ENCODE results near the gene TRAPPC1.
"Not testable (repeated sequence)": the region's sequence is repeated elsewhere in the genome, so short reads cannot be mapped to it uniquely, and the experiment has no call there.

TRAPPC1 gene

DNA sequence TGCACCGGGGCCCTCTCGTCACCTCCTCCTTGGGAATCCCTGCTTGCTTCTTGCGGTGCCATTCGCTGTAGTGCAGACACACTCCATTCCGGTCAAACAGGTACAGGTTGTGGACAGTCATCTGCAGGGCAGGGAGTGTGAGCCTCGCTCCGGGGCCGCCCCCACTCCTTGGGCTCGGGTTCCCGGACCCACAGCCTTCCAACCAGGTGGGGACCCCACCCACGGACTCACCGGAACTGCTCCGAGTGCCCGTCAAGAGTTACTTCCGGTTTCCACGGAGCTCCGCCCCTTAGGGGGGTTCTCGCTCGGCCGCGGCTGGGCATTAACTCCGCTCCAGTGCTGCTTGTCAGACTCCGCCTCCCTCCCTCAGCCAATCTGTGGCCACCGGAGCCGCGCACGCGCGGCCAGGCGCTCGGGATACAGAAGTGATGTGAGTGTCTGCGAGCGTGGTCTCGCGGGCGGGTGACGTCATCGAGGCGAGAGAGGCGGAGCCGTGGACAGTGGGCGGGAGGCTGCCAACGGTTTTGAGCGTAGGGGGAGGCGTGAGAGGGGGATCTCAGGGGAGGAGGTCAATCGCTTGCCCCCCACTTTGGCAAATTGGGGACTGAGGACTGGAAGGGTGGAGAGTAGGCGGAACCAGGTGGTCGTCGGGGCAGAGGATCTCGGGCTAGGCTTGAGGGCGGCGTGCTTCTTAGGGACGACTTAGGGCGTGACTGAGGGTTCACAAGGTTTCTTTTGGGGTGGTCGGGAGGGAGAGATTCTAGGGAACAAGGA is at the start of gene TRAPPC1, which contains the start of gene CNTROB:
TSS of gene TRAPPC1 (minus strand) at position 238 of the 774 bp plus-strand sequence. CDS start at position 121, 117 bp downstream.
TSS of gene CNTROB (plus strand) at position 498 of the 774 bp plus-strand sequence. CDS start 874 bp downstream, outside the sequence.
- DNase-seq: peak; percentile 95

- no peak for DNase-seq
Observed at GRCh38 chr17:7977805-7978204, 46.1 kb upstream of the TRAPPC1 start.

- DNase-seq: no peak
Observed at GRCh38 chr17:7977039-7977438, 45.3 kb upstream of the TRAPPC1 start.

- no peak for DNase-seq
Observed at GRCh38 chr17:7974638-7975131, 42.9 kb upstream of the TRAPPC1 start.

DNA sequence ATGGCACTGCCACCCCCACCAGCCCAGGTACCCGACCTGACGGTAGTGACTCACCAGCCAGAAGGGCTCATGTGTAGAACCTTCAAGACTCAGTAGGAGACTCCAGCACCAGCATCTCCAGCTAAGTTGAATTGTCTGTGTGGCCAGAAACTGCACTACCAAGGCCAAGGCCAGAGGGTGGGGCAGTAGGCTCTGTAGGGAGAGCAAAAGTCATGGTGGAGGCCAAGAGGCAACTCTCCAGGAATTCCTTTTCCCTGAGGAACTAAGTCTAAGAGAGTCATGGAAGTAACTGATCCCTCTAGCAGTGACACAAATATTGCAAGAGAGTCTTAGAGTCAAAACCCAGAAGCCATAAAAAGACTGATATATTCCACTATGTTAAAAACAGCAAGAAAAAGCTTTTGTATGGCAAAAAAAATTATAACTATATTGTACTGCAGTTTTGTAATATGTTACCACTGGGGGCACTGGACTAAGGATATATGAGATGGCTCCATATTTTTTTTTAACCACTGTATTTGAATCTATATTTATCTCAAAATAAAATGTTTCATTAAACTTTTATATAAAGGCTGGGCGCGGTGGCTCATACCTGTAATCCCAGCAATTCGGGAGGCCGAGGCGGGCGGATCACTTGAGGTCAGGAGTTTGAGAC is 40.5 kb upstream of the TRAPPC1 start:
- DNase-seq: no peak

DNA sequence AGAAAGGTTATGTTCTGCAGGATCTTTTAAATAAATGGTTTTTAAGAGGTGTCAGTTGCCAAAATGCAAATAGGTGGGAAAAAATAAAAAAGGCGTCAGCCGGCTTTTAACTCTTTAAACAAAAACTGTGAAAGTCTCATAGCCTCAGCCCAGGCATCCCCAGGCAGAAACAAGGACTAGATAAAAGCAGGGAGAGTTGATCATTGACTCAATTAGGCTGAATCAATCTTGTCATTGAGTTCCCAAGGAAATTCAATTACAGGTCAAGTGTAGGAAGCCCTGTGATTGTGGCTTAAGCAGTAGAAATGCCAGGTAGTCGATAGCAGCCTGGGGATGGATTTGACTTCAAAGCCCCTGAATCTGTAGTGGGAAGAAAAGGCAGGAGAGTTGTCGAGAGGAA is 39.9 kb upstream of the TRAPPC1 start:
- DNase-seq: no peak

- DNase-seq: no peak
Observed at GRCh38 chr17:7969433-7969832, 37.7 kb upstream of the TRAPPC1 start.

- DNase-seq: no peak
Observed at GRCh38 chr17:7967751-7968150, 36.0 kb upstream of the TRAPPC1 start.

- no peak for DNase-seq
Observed at GRCh38 chr17:7961421-7961820, 29.7 kb upstream of the TRAPPC1 start.

DNA sequence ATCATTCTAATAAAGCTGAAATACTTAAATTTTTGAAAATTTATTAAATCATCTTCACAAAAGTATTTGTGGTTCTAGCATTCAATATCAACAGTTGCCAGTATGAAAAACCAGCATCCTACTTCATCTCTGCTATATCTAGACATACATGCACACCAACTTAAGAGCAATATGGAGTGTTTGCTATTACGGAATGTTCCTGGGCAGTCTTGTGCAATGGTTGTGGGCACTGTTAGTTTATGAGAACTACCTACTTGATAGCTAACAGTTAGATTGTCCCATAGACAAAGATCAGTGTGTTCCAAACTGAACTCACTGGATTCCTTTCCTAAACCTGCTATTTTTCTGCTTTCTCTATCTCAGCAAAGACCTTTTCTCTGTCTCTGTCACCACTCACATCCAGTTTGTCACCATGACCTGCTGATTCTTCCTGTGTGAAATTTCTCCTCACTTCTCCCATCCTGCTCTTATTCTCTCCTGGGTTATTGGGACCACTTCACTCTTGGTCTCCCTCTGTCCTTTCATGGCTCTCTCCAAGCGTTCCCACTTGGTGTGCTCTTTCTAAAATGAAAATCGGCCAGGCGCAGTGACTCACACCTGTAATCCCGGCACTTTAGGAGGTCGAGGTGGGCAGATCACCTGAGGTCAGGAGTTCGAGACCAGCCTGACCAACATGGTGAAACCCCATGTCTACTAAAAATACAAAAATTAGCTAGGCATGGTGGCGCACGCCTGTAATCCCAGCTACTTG is 27.9 kb upstream of the TRAPPC1 start:
- no peak for DNase-seq

- DNase-seq: no peak
Observed at GRCh38 chr17:7956228-7956965, 24.7 kb upstream of the TRAPPC1 start.

- no peak for DNase-seq
Observed at GRCh38 chr17:7955414-7956227, 23.9 kb upstream of the TRAPPC1 start.

- not testable (repeated sequence) for DNase-seq
Observed at GRCh38 chr17:7953266-7953665, 21.5 kb upstream of the TRAPPC1 start.

- DNase-seq: no peak
Observed at GRCh38 chr17:7951143-7951792, 19.5 kb upstream of the TRAPPC1 start.

DNA sequence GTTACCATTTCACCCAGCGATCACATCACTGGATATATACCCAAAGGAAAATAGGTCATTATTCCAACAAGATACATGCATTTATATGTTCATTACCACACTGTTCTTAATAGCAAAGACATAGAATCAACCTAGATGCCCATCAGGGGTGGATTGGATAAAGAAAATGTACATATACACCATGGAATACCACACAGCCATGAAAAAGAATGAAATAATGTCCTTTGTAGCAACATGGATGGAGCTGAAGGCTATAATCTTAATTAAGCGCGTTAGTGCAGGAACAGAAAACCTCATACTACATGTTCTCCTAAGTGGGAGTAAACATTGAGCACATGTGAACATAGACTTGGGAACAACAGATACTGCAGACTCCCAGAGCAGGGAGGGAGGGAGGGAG is 18.8 kb upstream of the TRAPPC1 start:
- DNase-seq: no peak

DNA sequence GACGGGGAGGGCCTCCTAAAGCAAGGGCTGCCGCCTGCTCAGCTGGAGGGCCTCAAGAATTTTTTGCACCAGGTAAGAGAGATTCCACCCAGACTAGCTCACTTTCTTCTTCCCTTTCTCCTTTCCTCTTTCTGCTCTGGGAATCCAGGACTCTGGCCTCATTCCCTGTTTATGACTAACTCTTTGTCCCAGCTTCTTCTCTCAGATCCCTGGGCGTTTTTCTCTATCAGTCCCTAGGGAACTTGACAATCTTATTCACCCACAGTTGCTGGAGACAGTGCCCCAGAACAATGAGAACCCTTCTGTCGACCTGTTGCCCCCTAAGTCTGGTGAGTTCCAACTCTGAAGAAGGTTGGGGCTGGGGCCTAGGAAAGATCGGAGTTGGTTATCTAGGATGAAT is 15.9 kb upstream of the TRAPPC1 start:
- DNase-seq: no peak

DNA sequence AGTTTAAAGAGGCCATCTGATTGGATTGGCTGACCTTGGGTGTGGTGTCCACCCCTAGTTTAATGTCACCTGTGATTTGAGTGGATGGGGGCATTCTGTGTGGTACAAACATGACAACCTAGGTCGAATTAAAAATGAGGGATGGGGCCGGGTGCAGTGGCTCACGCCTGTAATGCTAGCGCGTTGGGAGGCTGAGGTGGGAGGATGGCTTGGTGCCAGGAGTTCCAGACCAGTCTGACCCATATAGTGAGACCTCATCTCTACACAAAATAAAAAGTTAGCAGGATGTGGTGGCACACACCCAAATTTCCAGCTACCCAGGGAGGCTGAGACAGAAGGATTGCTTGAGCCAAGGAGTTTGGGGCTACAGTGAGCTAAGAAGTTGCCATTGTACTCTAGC is 14.7 kb upstream of the TRAPPC1 start:
- no peak for DNase-seq

DNA sequence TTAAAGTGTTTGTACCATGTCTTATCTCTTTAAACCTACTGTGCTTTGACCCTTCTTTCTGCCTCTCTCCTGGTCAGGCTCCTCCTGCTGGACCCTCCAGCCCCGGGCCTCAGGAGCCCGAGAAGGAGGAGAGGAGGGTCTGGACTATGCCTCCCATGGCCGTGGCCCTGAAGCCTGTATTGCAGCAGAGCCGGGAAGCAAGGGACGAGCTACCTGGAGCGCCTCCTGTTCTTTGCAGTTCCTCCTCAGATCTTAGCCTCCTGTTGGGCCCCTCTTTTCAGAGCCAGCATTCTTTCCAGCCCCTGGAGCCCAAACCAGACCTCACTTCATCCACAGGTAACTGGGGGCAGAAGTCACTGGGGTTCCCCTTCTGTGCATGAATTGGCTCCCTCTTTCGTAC is 13.9 kb upstream of the TRAPPC1 start:
- DNase-seq: no peak

GRCh38 chr17:7944326-7944725 is 12.6 kb upstream of the TRAPPC1 start:
- DNase-seq: no peak

GRCh38 chr17:7943291-7943690 is 11.5 kb upstream of the TRAPPC1 start:
- DNase-seq: no peak

DNA sequence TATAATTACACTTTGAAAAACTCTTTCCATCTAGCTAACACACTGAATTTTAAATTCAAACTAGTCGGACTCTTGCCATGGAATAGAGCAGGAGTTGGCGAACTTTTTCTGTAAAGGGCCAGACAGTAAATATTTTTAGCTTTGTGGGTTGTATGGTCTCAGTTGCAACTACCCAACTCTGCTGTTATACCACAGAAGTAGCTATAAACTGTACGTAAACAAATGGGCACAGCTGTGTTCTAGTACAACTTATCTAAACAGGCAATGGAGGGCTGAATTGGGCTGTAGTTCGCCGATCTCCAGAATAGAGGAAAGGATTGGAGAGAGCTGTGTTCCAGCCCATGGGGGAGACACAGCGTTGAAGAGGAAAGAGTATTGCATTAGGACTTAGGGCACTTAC is 9.0 kb upstream of the TRAPPC1 start:
- no peak for DNase-seq
